ENCODE data around the gene KLHL9.

KLHL9 gene

GRCh38 chr9:21311889-21312288 is 23.3 kb downstream of the KLHL9 start:
- Histone ChIP-seq H3K9me3 (no peaks in the 10 kb centered on the region), H3K4me1 (no peaks in the 10 kb centered on the region), H3K4me3 (ENCODE audit: low read depth, low read length) (no peak overlapping the region), H3K36me3 (no peaks in the 10 kb centered on the region), H3K27me3 (peaks cover 41% of the 10 kb centered on the region)
- TF ChIP-seq CTCF (IDR thresholded peaks at IDR 0.05; ENCODE audit: low read depth, low read length) = no peak
- DNase-seq = no peak

GRCh38 chr9:21305213-21305612 is 30.0 kb downstream of the KLHL9 start, which contains the start of gene IFNA5:
TSS of gene IFNA5 (minus strand) at chr9:21305313. CDS start at chr9:21305256, 57 bp downstream.
- no peaks in the 10 kb centered on the region for H3K36me3 ChIP-seq
- no peak for TF ChIP-seq CTCF (IDR thresholded peaks at IDR 0.05; ENCODE audit: low read depth, low read length)
- no peaks in the 10 kb centered on the region for H3K4me1 ChIP-seq
- DNase-seq = no peak
- H3K27me3 ChIP-seq = peaks cover 41% of the 10 kb centered on the region
- H3K4me3 ChIP-seq (ENCODE audit: low read depth, low read length) = no peak within 1 kb of the TSS
- no peaks in the 10 kb centered on the region for H3K9me3 ChIP-seq

GRCh38 chr9:21295992-21296391 is 39.2 kb downstream of the KLHL9 start:
- Histone ChIP-seq H3K4me1 (no peaks in the 10 kb centered on the region; the same call in 1 of the 2 replicates), H3K4me3 (ENCODE audit: low read depth, low read length) (no peak overlapping the region), H3K27me3 (peaks cover 6% of the 10 kb centered on the region; the same call in 1 of the 2 replicates), H3K36me3 (no peaks in the 10 kb centered on the region), H3K9me3 (no peaks in the 10 kb centered on the region)
- no peak for TF ChIP-seq CTCF (IDR thresholded peaks at IDR 0.05; ENCODE audit: low read depth, low read length)
- DNase-seq = no peak

GRCh38 chr9:21294904-21295538 is 40.2 kb downstream of the KLHL9 start:
- TF ChIP-seq CTCF (IDR thresholded peaks at IDR 0.05; ENCODE audit: low read depth, low read length) = no peak
- Histone ChIP-seq H3K4me1 (no peaks in the 10 kb centered on the region; the same call in 1 of the 2 replicates), H3K36me3 (no peaks in the 10 kb centered on the region), H3K4me3 (ENCODE audit: low read depth, low read length) (no peak overlapping the region), H3K9me3 (no peaks in the 10 kb centered on the region), H3K27me3 (no peaks in the 10 kb centered on the region)
- no peak for DNase-seq

GRCh38 chr9:21294364-21294774 is 40.8 kb downstream of the KLHL9 start:
- no peaks in the 10 kb centered on the region for H3K9me3 ChIP-seq
- no peaks in the 10 kb centered on the region for H3K36me3 ChIP-seq
- no peak for TF ChIP-seq CTCF (IDR thresholded peaks at IDR 0.05; ENCODE audit: low read depth, low read length)
- DNase-seq = no peak
- H3K27me3 ChIP-seq = no peaks in the 10 kb centered on the region
- H3K4me3 ChIP-seq (ENCODE audit: low read depth, low read length) = no peak overlapping the region
- no peaks in the 10 kb centered on the region; the same call in 1 of the 2 replicates for H3K4me1 ChIP-seq

- no peaks in the 10 kb centered on the region for H3K36me3 ChIP-seq
- no peak for TF ChIP-seq CTCF (IDR thresholded peaks at IDR 0.05; ENCODE audit: low read depth, low read length)
- H3K4me3 ChIP-seq (ENCODE audit: low read depth, low read length) = no peak overlapping the region
- no peaks in the 10 kb centered on the region for H3K9me3 ChIP-seq
- DNase-seq = no peak
- no peaks in the 10 kb centered on the region; the same call in 1 of the 2 replicates for H3K4me1 ChIP-seq
- no peaks in the 10 kb centered on the region for H3K27me3 ChIP-seq
Measured at GRCh38 chr9:21289848-21290247, 45.4 kb downstream of the KLHL9 start.
